GM12891 (cell line): ENCODE results near the gene XPO4.

Source experiments
- POLR2A ChIP-seq: IDR thresholded peaks from 2 replicates; pipeline ENCODE4 v1.6.1; 2011; ENCODE audit warnings: low read depth, low read length, control low read depth
- POLR2AphosphoS5 ChIP-seq: IDR thresholded peaks from 2 replicates; pipeline ENCODE4 v1.6.1; 2011; ENCODE audit warnings: low read depth, low read length, control low read depth
- SPI1 ChIP-seq: IDR thresholded peaks from 2 replicates; pipeline ENCODE4 v1.6.1; 2011; ENCODE audit warnings: low read depth, low read length, control low read depth
- TAF1 ChIP-seq: IDR thresholded peaks from 2 replicates; pipeline ENCODE4 v1.6.1; 2011; ENCODE audit warnings: low read depth, low read length, control low read depth

GRCh38 chr13:20826301-20826700 lies 76.2 kb downstream of the XPO4 start:
- TF ChIP-seq TAF1: no peak
- TF ChIP-seq POLR2A: no peak
- no peak for TF ChIP-seq POLR2AphosphoS5
- no peak for TF ChIP-seq SPI1
